ENCODE results near the gene ZNF70. TPM values are rescaled to one million over a fixed set of nuclear protein-coding genes. Genes with fewer than 3 reads are reported as not detected.

The ZNF70 gene
- total RNA-seq, 1 experiment from 2014 or later: 5.4 TPM

GRCh38 chr22:23744001-23744400 lies 6.9 kb downstream of the ZNF70 start:
- BruUV-seq (replicated peaks): no TSS peak
- Histone ChIP-seq H3K27me3 (replicated peaks; ENCODE audit: control insufficient read depth, insufficient read depth, low read length) (no peaks in the 10 kb centered on the region), H3K9me3 (no peaks in the 10 kb centered on the region), H3K4me1 (no peaks in the 10 kb centered on the region), H3K4me3 (ENCODE audit: low read depth, low read length) (no peak overlapping the region), H3K36me3 (ENCODE audit: control insufficient read depth, insufficient read depth, low read length) (no peaks in the 10 kb centered on the region)
- DNase-seq: no peak
- Mint-ChIP-seq H3K36me3 (ENCODE audit: insufficient read depth, unreplicated experiment) (peaks cover 6% of the 10 kb centered on the region), H3K27ac (ENCODE audit: unreplicated experiment) (no peak overlapping the region), H3K4me3 (ENCODE audit: unreplicated experiment) (no peak overlapping the region), H3K9me3 (ENCODE audit: unreplicated experiment) (no peaks in the 10 kb centered on the region), H3K27me3 (ENCODE audit: insufficient read depth, unreplicated experiment) (no peaks in the 10 kb centered on the region), H3K4me1 (ENCODE audit: low read depth, unreplicated experiment) (no peaks in the 10 kb centered on the region)
- TF ChIP-seq CTCF (IDR thresholded peaks at IDR 0.05; ENCODE audit: insufficient read depth in 1 of 2, low read depth in 1 of 2, low read length in 1 of 2, severe bottlenecking in 1 of 2, unreplicated experiment in 1 of 2): no peak
- CTCF ChIA-PET: no interaction called here
- intact Hi-C loops (cut with micrococcal nuclease; ENCODE audit: unreplicated experiment): no loop called here
- POLR2A ChIA-PET: interaction anchor here (0.7 kb wide), 1 partner anchor 9 kb away, joined by 5 read pairs; no protein-coding TSS in a partner anchor

GRCh38 chr22:23743303-23743705 lies 7.6 kb downstream of the ZNF70 start:
- H3K27ac Mint-ChIP-seq (ENCODE audit: unreplicated experiment): no peak overlapping the region
- no peaks in the 10 kb centered on the region for H3K27me3 Mint-ChIP-seq (ENCODE audit: insufficient read depth, unreplicated experiment)
- Histone ChIP-seq H3K27me3 (replicated peaks; ENCODE audit: control insufficient read depth, insufficient read depth, low read length) (no peaks in the 10 kb centered on the region), H3K4me1 (no peaks in the 10 kb centered on the region), H3K9me3 (no peaks in the 10 kb centered on the region), H3K4me3 (ENCODE audit: low read depth, low read length) (no peak overlapping the region), H3K36me3 (ENCODE audit: control insufficient read depth, insufficient read depth, low read length) (no peaks in the 10 kb centered on the region)
- DNase-seq: no peak
- intact Hi-C loops (cut with micrococcal nuclease; ENCODE audit: unreplicated experiment): no loop called here
- no peak overlapping the region for H3K4me3 Mint-ChIP-seq (ENCODE audit: unreplicated experiment)
- H3K4me1 Mint-ChIP-seq (ENCODE audit: low read depth, unreplicated experiment): no peaks in the 10 kb centered on the region
- no peaks in the 10 kb centered on the region for H3K9me3 Mint-ChIP-seq (ENCODE audit: unreplicated experiment)
- peaks cover 6% of the 10 kb centered on the region for H3K36me3 Mint-ChIP-seq (ENCODE audit: insufficient read depth, unreplicated experiment)
- ChIA-PET CTCF (no interaction called here), POLR2A (no interaction called here)
- no peak for TF ChIP-seq CTCF (IDR thresholded peaks at IDR 0.05; ENCODE audit: insufficient read depth in 1 of 2, low read depth in 1 of 2, low read length in 1 of 2, severe bottlenecking in 1 of 2, unreplicated experiment in 1 of 2)
- BruUV-seq (replicated peaks): no TSS peak

GRCh38 chr22:23742505-23743264 lies 8.2 kb downstream of the ZNF70 start:
- H3K4me1 Mint-ChIP-seq (ENCODE audit: low read depth, unreplicated experiment): no peaks in the 10 kb centered on the region
- no peak overlapping the region for H3K4me3 Mint-ChIP-seq (ENCODE audit: unreplicated experiment)
- peaks cover 6% of the 10 kb centered on the region for H3K36me3 Mint-ChIP-seq (ENCODE audit: insufficient read depth, unreplicated experiment)

More at GRCh38 chr22:23742505-23743264, 8.2 kb downstream of the ZNF70 start:
- Mint-ChIP-seq H3K27ac (ENCODE audit: unreplicated experiment) (no peak overlapping the region), H3K27me3 (ENCODE audit: insufficient read depth, unreplicated experiment) (no peaks in the 10 kb centered on the region), H3K9me3 (ENCODE audit: unreplicated experiment) (no peaks in the 10 kb centered on the region)
- BruUV-seq (replicated peaks): no TSS peak
- DNase-seq: no peak
- Histone ChIP-seq H3K27me3 (replicated peaks; ENCODE audit: control insufficient read depth, insufficient read depth, low read length) (no peaks in the 10 kb centered on the region), H3K9me3 (no peaks in the 10 kb centered on the region), H3K36me3 (ENCODE audit: control insufficient read depth, insufficient read depth, low read length) (no peaks in the 10 kb centered on the region), H3K4me3 (ENCODE audit: low read depth, low read length) (no peak overlapping the region), H3K4me1 (no peaks in the 10 kb centered on the region)
- ChIA-PET POLR2A (interaction anchor here (0.6 kb wide), 1 partner anchor 8 kb away, joined by 3 read pairs; the partner anchor contains the start of gene ZNF70), CTCF (no interaction called here)
- no peak for TF ChIP-seq CTCF (IDR thresholded peaks at IDR 0.05; ENCODE audit: insufficient read depth in 1 of 2, low read depth in 1 of 2, low read length in 1 of 2, severe bottlenecking in 1 of 2, unreplicated experiment in 1 of 2)
- intact Hi-C loops (cut with micrococcal nuclease; ENCODE audit: unreplicated experiment): no loop called here

Measured in Caco-2 (cell line).